GDM1 (cell line): ENCODE results near the gene LRRC36.

Source experiments
- DNase-seq: peaks from one replicate; lab custom pipeline; 2025; lab: John Stamatoyannopoulos, UW

The LRRC36 gene

DNA sequence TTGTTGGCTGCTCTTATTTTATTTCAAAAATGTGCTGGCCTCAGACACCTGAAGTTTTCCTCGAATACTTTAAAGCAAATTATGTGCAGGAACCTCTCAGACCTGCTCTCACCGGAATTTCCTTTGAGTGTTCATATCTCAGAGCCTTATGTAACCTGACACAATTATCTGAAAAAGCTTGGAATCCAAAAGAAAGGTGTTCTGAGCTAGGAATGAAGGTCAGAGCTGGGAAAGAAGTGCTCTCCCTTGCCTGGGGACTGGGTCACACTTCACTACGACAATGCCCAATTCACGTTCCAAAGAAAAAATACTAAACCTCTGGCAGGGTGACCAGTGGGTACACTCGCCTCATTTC lies 97.6 kb downstream of the LRRC36 start:
- DNase-seq, result no peak

DNA sequence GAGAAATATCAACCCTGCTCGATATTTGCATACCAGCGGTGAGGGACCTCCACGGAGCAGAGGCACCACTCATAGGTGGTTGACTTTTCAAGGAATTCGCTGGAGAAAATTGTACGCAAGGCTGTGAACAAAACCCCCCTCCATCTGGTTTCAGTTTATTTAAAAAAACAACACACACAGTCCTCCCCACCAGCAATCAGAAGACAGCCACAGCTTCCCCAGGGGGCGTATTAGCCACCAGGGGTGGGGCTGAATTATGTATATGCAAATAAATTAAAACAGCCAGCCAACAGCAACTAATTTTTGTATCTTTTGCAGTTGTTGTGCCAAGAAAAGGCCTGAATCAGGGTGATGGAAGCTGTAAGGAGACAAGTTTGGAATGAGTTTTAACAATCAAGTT lies 98.4 kb downstream of the LRRC36 start:
- no peak for DNase-seq

DNA sequence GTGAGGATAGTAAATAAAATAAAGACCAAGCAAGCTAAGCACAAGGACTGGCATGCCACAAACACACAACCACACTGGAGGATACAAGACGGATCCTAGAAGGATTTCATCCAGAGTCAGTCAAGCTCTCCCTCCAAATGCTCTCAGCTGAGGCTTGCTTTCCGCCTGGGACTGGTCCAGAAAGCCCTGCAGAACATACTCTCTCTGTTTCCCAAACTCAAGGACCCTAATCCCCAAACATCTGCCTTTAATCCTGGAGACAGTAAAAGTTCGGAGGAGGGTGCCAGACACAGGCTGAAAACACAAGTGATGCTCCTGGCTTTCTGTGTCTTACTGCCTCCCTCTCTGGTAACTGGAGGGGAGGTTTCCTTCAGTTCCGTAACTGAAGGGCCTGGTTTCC lies 99.0 kb downstream of the LRRC36 start:
- DNase-seq, result no peak

DNA sequence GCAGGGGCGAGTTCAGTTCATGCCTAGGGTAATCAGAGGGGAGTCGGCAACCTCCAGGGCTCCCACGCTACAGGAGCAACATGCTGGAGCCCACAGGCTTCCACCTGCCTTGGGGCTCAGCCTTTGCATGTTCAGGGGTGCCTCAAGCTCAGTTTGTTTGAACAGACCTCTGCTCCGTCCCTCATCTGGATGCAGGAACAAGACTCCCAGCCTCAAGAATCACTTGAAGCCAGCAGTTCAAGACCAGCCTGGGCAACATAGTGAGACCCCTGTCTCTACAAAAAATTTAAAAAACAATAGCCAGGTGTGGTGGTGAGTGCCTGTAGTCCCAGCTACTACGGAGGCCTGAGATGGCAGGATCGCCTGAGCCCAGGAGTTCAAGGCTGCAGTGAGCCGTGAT lies 99.4 kb downstream of the LRRC36 start:
- no peak for DNase-seq

DNA sequence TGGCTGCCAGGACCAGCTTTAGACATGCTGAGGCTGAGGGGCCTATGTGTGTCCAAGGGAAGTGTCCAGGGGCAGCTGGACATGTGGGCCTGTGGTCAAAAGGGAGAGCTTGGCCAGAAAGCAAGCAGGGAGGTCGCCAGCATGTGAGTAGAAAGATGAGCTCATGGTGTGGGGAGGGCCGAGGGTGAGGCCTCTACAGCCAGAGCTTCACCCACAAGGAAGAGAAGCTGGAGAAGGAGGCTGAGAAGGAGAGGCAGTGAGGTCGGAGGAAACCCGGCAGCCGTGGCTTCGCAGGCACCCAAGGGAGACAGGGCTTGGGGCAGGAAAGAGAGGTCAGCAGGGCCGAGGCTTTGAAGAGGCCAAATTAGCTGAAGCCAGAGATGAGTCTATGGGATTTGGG lies 100.3 kb downstream of the LRRC36 start:
- DNase-seq, result no peak

DNA sequence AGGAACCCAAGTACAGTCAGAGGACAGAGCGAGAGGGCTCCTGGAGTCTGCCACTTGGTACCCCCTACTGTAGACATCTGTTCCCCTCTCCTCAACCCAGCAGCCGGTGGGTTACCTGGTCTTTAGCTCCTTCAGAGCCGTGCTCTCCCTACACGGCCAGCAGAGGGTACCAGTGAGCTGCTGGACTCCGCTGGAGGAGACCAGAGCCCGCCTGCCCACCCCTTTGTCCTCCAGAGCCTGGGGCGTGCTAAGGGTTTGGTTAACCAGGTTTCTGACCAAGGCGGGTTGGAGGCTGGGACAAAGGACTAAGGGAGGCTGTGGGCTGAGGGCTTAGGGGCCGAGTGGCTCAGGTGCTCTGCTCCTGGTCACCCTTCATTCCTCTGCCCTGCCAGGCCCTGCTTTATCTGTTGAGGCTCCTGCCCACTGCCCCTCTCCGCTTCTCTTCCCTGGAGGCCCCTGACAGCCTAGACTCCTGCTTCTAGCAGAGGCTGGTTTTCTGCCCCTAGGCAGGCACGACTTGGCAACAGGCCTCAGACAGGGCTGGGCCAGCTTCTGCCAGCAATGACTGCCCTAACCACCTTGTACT lies 101.6 kb downstream of the LRRC36 start:
- no peak for DNase-seq

DNA sequence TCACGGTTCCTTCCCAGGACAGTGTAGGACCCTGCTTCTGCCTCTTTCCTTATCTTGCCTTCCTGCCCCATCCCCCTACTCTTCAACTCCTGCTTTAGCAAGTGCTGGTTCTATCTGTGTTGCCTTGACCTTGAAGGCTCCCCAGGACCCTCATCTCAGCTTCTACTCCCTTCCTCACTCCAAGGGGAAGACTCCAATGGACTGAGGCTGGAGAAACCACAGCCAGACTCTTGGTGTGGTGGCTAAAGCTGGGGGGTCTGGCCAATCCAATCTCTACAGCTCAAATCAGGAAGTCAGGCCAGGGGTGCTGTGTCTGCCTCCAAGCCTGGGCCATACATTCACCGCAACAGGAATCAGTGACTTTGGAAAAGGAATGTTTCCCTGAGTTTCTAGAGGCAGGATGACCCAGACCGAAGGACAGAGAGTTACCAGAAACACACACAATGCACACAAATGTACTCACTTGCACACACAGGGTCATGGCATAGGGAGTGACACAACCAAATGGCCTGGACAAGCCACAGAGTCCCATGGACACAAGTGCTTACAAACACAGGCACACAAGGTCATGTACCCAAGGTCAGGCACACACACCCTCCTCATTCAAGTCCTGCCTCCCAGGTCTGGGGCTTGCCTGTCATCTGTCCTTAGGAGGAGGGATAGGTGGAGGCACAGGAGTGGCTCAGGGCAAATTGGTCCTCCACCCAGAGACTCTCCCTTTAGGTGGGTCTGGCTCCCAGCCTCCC lies 102.6 kb downstream of the LRRC36 start:
- DNase-seq, result no peak

DNA sequence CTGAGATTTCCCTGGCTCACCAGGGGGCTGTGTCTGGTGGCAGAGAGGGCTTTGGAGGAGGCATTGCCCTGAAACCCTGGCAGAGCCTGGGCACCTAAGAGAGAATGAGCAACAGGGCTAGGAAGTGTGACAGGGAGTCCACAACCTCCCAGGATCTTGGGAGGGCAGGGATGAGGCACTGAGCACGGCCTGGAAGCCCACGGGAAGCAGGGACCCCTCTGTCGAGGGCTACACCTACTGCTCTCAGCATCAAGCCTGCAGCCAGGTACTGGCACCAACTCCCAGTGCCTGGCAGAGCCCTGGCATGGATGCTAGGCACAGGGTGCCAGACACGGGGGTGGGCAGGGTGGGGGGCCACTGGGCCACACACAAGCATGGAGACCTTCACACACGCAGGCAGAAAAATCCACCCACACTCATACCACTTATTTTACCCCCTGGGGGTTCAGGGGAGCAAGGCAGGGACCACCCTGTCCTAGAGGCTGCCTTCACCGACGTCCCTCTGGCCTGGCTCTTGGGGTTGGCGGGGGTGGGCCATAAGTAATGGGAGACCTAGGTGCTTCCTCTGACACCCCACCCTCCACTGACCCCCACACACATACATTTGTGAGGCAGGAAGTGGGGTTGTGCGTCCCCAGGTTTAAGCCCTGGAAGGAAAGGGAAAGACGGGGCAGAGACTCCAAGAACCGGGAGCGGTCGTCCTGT lies 103.3 kb downstream of the LRRC36 start:
- no peak for DNase-seq

DNA sequence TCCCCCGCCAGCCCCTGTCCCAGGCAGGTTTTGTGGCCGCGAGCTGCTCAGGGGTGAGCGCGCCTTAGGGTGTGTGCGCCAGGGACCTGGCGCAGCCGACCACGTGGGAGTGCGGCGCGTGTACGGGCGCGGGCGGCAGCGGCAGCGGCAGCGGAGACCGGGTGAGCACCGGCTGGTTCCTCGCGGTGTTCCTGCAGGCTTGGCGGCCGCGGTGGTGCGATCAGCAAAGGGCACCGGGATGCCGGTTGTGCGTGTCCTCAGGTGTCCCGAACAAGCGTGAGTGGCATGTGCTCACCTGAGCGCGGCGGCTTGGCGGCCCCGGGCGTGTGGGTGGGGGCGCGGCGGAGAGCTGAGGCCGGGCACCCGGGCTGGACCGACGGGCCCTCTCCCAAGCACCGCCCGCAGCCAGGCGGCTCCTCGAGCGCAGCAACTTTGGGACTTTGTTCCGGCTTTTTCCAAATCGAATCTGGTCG lies 103.9 kb downstream of the LRRC36 start:
- no peak for DNase-seq

DNA sequence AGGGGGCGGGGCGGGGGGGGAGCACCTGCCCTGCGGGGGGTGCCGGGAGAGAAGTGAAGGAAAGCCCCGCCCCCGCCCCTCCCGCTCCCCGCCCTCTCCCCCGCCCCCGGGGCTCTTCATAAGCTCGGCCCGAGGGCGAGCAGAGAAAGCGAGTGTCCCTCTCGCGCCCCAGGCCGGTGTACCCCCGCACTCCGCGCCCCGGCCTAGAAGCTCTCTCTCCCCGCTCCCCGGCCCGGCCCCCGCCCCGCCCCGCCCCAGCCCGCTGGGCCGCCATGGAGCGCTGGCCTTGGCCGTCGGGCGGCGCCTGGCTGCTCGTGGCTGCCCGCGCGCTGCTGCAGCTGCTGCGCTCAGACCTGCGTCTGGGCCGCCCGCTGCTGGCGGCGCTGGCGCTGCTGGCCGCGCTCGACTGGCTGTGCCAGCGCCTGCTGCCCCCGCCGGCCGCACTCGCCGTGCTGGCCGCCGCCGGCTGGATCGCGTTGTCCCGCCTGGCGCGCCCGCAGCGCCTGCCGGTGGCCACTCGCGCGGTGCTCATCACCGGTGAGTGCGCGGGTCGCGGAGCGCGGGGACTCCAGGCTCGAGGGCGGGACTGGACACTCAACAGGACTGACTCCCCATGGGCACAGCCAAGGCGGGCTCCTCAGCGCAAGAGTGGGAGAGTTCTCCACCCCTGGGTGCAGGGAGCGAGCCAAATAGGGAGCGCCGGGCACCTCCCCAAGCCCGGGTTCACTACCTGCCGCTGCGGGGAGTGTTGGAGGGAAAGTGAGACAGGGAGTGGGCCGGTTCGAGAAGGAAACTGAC lies 104.6 kb downstream of the LRRC36 start, which contains the start of gene HSD11B2:
Gene HSD11B2 (plus strand): TSS at position 145 of the 798 bp plus-strand sequence. CDS start 128 bp downstream, at position 273.
- DNase-seq, result no peak

DNA sequence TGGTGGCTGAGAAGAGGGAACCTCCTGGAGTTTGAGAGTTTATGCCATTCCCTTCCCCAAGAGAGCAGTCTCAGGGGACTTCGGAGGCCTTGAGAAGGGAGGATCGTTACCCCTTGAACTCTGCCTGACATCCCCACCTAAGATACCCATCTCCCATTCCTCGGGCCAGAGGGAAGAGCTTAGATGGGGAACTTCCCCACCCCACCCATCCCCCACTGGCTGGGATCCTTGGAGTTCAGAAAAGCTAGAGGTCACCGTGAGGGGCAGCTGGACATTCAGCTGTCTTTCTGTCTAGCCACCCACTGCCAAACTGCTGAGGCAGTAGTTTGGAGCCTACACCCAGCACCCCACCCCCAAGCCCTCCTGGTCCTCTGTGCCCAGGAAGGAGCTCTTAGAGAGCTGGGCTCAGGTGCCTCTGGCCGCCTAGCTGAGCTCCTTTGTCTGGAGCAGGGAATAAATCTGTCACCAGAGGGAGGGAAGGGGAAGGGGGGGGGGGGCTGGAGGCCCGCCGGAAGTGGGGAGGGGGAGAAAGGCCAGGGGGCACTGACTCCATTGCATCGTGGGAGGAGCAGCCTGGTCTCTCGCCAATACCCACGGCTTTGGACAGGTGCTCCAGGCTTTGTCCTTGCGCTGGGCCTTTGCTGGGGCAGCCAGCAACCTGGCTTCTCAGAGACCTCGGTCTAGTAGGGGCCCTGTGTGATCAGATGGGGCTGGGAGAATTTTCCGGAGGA lies 105.3 kb downstream of the LRRC36 start:
- no peak for DNase-seq

DNA sequence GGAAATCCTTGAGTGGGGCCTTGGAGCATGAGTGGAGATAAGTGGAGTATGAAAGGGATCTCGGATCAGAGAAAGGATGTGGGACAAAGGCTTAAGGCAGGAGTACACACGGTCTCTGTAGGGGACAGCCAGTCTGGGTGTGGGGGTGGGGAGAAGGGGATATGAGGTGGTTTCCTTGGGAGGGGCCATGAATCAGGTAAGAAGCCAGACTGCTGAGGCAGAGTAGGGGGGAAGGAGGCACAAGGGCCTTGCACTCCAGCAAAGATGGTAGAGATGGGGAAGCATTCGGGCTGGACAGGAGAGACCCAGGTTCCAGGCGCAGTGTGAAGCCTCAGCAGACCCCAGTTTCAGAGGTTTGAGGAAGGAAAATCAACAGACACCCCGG lies 105.9 kb downstream of the LRRC36 start:
- DNase-seq, result no peak

DNA sequence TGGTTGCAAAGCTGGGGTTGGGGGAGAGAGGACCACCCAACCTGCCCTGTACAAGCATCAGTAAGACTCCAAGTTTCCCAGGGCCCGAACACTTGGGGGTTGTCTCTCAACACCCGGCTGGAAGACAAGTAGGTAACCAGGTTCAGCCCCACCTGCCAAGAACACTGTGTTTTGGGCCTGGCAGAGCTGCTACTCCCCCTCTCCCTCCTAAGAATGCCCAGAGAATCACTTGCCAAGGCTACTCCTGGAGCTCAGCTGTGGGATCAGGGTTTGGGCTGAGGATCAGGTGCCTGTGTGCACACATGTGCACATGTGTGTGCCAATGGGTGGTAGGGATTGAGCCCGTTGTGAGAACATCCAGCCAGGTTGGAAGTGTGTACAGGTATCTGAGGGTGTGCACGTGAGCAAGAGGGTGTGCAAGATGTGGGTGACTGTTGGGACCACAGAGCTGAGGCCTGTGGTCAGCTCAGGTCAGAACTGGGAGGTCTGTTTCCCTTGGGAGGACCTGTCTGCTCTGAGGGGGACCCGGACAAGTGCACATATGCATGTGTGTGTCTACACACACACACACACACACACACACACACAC lies 106.6 kb downstream of the LRRC36 start:
- DNase-seq, result no peak
